ENCODE results near the gene TNK1. TPM values are rescaled to one million over a fixed set of nuclear protein-coding genes. Genes with fewer than 3 reads are reported as not detected.

Gene TNK1
- total RNA-seq, 2 experiments from 2014 or later = 0.25 to 0.86 TPM

DNA sequence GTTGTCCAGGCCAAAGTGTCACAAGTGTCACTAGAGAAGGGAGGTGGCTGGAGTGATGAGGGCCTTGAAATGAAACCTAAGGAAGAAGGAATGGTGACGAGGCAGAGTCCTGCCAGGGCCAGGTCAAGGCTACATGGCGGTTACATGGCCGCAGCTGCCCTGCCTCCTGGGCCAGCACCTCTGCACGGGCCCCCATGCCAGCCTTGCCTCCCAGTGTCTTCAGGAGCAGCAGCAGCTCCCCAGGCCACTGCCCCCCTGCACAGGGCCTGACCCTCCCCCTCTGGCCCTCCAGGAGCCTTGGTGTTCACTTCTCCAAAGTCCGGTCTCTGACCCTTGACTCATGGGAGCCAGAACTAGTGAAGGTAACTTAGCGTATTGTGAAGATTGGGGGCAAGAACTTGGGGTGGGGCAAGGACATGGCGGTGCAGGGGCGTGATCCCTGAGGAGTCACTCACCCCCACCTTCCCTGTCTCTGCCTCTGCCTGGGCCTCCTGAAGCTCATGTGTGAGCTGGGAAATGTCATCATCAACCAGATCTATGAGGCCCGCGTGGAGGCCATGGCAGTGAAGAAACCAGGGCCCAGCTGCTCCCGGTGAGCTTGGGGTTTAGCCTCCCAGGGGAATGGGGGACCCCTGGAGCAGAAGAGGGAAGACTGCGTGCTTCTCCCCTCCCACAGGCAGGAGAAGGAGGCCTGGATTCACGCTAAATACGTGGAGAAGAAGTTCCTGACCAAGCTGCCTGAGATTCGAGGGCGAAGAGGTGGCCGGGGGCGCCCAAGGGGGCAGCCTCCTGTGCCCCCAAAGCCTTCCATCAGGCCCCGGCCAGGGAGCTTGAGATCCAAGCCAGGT, 33.0 kb upstream of the TNK1 start:
- DNase-seq = no peak
- H3K9me3 Mint-ChIP-seq = no peaks in the 10 kb centered on the region
- ChIA-PET CTCF (interaction anchor here (1.0 to 2.4 kb wide), 3 partner anchors 11 to 200 kb away, joined by 4 to 13 read pairs (median 5); partner anchors contain the start of gene ACAP1), POLR2A (interaction anchor here (0.6 to 5.9 kb wide), 13 partner anchors 9 to 226 kb away, joined by 3 to 86 read pairs (median 4); partner anchors contain the start of genes ACAP1, GPS2 and NEURL4)
- H3K27me3 Mint-ChIP-seq = no peaks in the 10 kb centered on the region
- H3K4me1 Mint-ChIP-seq = peaks cover 48% of the 10 kb centered on the region
- no peak overlapping the region for H3K27ac Mint-ChIP-seq
- H3K4me3 Mint-ChIP-seq = no peak overlapping the region
- peaks cover 74% of the 10 kb centered on the region for H3K36me3 Mint-ChIP-seq (ENCODE audit: low read depth)

DNA sequence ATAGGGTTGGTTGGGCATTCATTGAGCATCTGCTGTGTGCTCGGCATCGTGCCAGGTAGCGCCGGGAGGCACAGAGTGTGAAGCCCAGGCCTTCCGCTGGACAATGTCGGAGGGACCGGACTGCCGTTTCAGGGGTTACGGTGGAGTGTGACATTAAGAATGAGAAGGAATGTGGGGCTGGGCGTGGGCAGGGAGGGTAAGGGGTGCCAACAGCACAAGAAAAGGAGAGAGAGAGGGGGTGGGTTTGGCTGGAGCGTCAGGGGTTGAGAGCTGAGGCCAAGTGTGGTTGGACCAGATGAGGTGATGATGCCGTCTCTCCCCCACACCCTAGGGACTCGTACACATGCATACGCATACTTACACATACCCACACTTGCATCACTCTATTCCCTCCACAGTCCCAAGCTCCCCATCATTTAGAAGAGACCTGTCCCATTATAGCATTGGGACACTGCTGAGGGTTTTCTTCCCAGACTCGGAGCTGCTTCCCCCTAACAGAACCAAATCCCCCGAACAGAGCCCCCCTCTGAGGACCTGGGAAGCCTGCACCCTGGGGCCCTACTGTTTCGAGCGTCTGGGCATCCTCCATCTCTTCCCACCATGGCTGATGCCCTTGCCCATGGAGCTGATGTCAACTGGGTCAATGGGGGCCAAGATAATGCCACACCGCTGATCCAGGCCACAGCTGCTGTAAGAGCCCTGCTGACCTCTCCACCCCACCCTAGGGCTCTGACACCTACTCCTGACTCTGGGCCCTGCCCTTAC, 32.2 kb upstream of the TNK1 start:
- Mint-ChIP-seq H3K4me3 (no peak overlapping the region), H3K27me3 (no peaks in the 10 kb centered on the region), H3K36me3 (ENCODE audit: low read depth) (peaks cover 70% of the 10 kb centered on the region), H3K4me1 (peaks cover 50% of the 10 kb centered on the region), H3K9me3 (no peaks in the 10 kb centered on the region), H3K27ac (no peak overlapping the region)
- ChIA-PET POLR2A (interaction anchor here (1.1 to 5.9 kb wide), 13 partner anchors 10 to 225 kb away, joined by 3 to 86 read pairs (median 4); partner anchors contain the start of genes ACAP1, GPS2 and NEURL4), CTCF (interaction anchor here (1.0 to 3.0 kb wide), 4 partner anchors 12 to 199 kb away, joined by 4 to 20 read pairs (median 9); partner anchors contain the start of genes ACAP1 and NEURL4)
- no peak for DNase-seq

DNA sequence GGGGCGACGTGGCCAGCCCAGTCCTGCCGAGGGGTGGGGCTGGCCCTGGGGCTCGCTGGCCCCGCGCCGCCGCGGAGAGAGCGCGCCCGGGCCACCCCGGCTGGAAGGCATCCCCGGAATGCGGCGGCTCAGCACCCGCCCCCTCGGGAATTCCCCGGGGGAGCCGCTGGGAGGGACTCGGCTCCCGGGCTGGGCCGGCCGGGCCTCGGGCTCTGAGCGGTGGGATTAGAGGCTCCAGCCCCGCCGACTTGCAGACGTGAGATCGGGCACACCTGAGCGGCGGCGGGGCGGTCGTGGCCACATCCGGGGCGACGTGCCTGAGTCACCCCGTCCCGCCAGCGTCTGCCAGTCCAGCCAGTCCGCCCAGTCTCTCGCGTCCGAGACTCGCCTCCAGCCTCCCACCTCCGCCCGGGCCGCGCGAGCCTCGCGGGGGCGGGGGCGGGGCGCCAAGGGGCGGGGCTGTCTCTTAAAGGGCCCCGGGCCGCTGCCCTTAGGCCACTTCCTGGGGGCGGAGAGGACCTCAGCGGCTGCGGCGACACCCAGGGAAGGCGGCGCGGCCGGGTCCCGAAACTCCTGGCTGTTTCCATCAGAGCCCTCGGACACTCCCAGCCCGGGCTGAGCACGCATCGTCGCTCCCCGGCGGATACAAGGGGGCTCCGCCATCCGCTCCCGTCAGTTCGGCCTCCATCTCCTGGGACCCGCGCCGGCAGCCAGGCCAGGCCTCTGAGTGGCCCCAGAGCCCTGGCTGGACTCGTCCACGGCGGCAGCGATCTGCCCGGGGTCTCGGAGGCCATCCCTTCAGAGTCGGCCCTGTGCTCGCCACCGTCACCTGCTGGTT, 29.0 kb upstream of the TNK1 start, which contains the start of gene KCTD11:
KCTD11 (plus strand) TSS at position 498 of the 838 bp plus-strand sequence.
- peaks cover 73% of the 10 kb centered on the region for H3K4me1 Mint-ChIP-seq
- CTCF ChIA-PET = interaction anchor here (1.0 to 4.5 kb wide), 6 partner anchors 14 to 237 kb away, joined by 3 to 24 read pairs (median 8); partner anchors contain the start of genes NEURL4, SENP3 and TMEM102
- POLR2A ChIA-PET = interaction anchor here (0.8 to 5.9 kb wide), 8 partner anchors 13 to 306 kb away, joined by 3 to 86 read pairs (median 5); partner anchors contain the start of genes ACAP1, GPS2, MPDU1 and TMEM256

DNA sequence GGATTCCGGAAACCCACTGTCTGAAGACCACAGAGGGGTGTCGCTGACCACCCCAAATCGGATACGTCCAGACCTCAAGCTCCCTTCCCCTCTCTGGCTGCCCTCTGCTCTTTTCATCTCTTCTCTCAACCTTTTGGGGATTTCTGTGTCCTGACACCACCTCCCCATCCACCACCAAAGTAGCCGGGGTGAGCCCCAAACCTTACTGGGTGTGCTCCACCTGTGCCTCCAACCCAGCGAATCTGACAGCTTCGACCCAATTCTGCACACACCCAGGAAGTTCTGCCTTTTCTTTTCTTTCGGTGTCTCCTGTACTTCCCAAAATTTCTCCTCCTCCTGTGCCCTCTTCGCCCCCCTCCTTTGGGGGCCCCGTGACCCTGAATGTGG, 28.4 kb upstream of the TNK1 start:
- H3K9me3 Mint-ChIP-seq = no peaks in the 10 kb centered on the region
- POLR2A ChIA-PET = interaction anchor here (1.1 to 1.3 kb wide), 4 partner anchors 16 to 307 kb away, joined by 3 to 12 read pairs (median 4); partner anchors contain the start of genes ACAP1 and MPDU1
- H3K36me3 Mint-ChIP-seq (ENCODE audit: low read depth) = peaks cover 41% of the 10 kb centered on the region
- H3K4me3 Mint-ChIP-seq = peak overlapping the region; percentile 65
- H3K27me3 Mint-ChIP-seq = no peaks in the 10 kb centered on the region
- DNase-seq = no peak
- H3K27ac Mint-ChIP-seq = peak overlapping the region; percentile 62
- CTCF ChIA-PET = interaction anchor here (1.4 to 4.5 kb wide), 3 partner anchors 84 to 335 kb away, joined by 3 to 24 read pairs (median 12); partner anchors contain the start of genes SENP3, TMEM102 and TP53
- H3K4me1 Mint-ChIP-seq = peaks cover 70% of the 10 kb centered on the region

More for the DNA sequence above, 29.0 kb upstream of the TNK1 start, which contains the start of gene KCTD11:
- peak within 1 kb of the TSS; percentile 70 for H3K27ac Mint-ChIP-seq
- no peaks in the 10 kb centered on the region for H3K27me3 Mint-ChIP-seq
- H3K9me3 Mint-ChIP-seq = no peaks in the 10 kb centered on the region
- peak; percentile 85 for DNase-seq
- H3K36me3 Mint-ChIP-seq (ENCODE audit: low read depth) = peaks cover 45% of the 10 kb centered on the region
- peak within 1 kb of the TSS; percentile 66 for H3K4me3 Mint-ChIP-seq

DNA sequence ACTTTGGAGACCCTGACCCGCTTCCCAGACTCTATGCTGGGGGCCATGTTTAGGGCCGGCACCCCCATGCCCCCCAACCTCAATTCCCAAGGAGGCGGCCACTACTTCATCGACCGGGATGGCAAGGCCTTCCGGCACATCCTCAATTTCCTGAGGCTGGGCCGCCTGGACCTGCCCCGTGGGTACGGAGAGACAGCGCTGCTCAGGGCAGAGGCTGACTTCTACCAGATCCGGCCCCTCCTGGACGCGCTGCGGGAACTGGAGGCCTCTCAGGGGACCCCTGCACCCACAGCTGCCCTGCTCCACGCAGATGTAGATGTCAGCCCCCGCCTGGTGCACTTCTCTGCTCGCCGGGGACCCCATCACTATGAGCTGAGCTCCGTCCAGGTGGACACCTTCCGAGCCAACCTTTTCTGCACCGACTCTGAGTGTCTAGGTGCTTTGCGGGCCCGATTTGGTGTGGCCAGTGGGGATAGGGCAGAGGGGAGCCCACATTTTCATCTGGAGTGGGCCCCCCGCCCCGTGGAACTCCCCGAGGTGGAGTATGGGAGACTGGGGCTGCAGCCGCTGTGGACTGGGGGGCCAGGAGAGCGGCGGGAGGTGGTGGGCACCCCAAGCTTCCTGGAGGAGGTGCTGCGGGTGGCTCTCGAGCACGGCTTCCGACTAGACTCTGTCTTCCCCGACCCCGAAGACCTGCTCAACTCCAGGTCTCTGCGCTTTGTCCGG, 27.8 kb upstream of the TNK1 start:
- POLR2A ChIA-PET = interaction anchor here (0.9 to 1.9 kb wide), 9 partner anchors 9 to 334 kb away, joined by 3 to 12 read pairs (median 4); partner anchors contain the start of genes ACAP1, MPDU1 and TP53
- no peak for DNase-seq
- no peaks in the 10 kb centered on the region for H3K9me3 Mint-ChIP-seq
- peak overlapping the region; percentile 65 for H3K4me3 Mint-ChIP-seq
- no peaks in the 10 kb centered on the region for H3K27me3 Mint-ChIP-seq
- CTCF ChIA-PET = interaction anchor here (0.6 to 4.5 kb wide), 6 partner anchors 23 to 334 kb away, joined by 3 to 24 read pairs (median 4); partner anchors contain the start of genes NEURL4, SENP3, TMEM102 and TP53
- H3K4me1 Mint-ChIP-seq = peaks cover 69% of the 10 kb centered on the region
- H3K27ac Mint-ChIP-seq = peak overlapping the region; percentile 62
- peaks cover 37% of the 10 kb centered on the region for H3K36me3 Mint-ChIP-seq (ENCODE audit: low read depth)

DNA sequence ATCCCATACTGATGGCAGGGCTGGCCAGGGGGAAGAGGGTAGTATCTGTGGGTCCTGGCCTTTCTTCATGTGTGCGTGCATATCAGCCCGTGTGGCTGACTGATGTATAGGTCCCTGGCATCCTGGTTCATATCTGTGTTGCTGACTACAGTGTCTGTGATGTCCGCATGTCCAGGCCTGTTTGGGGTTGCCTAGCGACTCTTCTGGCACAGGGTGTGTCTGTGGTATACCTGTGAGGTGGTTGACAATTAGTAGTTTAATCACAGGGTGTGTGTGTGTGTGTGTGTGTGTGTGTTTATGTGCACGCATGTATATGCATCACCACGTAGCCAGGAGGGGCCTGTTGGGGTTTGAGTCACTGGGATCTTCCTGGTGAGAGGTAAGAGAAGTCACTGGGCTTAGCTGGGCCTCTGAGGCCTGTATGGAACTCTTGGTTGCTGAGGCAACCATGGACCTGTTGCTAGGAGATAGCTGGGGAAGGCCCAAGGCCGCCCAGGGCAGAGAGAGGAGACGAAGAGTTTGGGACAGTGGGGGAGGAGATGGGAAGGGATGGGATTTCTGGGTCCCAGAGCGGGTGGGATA, 26.5 kb upstream of the TNK1 start:
- ChIA-PET CTCF (interaction anchor here (1.0 to 4.5 kb wide), 7 partner anchors 18 to 234 kb away, joined by 3 to 24 read pairs (median 6); partner anchors contain the start of genes ACAP1, NEURL4, SENP3 and TMEM102), POLR2A (interaction anchor here (0.9 to 3.1 kb wide), 8 partner anchors 18 to 333 kb away, joined by 3 to 14 read pairs (median 4); partner anchors contain the start of genes ACAP1, TMEM256 and TP53)
- DNase-seq = peak; percentile 42
- no peaks in the 10 kb centered on the region for H3K27me3 Mint-ChIP-seq
- peaks cover 26% of the 10 kb centered on the region for H3K36me3 Mint-ChIP-seq (ENCODE audit: low read depth)
- no peaks in the 10 kb centered on the region for H3K9me3 Mint-ChIP-seq
- H3K4me1 Mint-ChIP-seq = peaks cover 56% of the 10 kb centered on the region
- peak overlapping the region; percentile 47 for H3K27ac Mint-ChIP-seq
- no peak overlapping the region for H3K4me3 Mint-ChIP-seq

DNA sequence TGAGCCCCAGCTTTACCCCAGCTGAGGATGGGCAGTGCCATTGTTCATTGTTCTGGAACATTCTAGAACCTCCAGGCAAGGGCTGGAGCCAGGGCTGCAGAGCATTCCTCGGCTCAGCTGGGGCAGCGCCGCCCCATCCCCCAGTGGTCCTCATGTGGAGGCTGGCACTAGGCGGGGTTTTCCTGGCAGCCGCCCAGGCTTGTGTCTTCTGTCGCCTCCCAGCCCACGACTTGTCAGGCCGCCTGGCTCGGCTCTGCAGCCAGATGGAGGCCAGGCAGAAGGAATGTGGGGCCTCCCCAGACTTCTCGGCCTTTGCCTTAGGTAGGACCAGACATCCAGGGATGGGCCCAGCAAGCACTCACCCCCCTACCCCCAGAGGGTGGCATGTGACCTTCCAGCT, 25.8 kb upstream of the TNK1 start, which contains the start of gene TMEM95:
TMEM95 (plus strand) TSS at position 104 of the 400 bp plus-strand sequence; CDS start at position 153, 49 bp downstream.
- no peak for DNase-seq
- Mint-ChIP-seq H3K4me1 (peaks cover 49% of the 10 kb centered on the region), H3K36me3 (ENCODE audit: low read depth) (peaks cover 21% of the 10 kb centered on the region), H3K9me3 (no peaks in the 10 kb centered on the region), H3K27ac (peak within 1 kb of the TSS; percentile 47), H3K27me3 (no peaks in the 10 kb centered on the region), H3K4me3 (no peak within 1 kb of the TSS)
- CTCF ChIA-PET = interaction anchor here (0.6 to 4.5 kb wide), 26 partner anchors 10 to 456 kb away, joined by 3 to 47 read pairs (median 6); partner anchors contain the start of genes ACAP1, FGF11, NEURL4 and SENP3
- POLR2A ChIA-PET = interaction anchor here (1.4 to 3.1 kb wide), 6 partner anchors 18 to 206 kb away, joined by 3 to 20 read pairs (median 6); partner anchors contain the start of genes ACAP1, POLR2A, SENP3 and TMEM102

DNA sequence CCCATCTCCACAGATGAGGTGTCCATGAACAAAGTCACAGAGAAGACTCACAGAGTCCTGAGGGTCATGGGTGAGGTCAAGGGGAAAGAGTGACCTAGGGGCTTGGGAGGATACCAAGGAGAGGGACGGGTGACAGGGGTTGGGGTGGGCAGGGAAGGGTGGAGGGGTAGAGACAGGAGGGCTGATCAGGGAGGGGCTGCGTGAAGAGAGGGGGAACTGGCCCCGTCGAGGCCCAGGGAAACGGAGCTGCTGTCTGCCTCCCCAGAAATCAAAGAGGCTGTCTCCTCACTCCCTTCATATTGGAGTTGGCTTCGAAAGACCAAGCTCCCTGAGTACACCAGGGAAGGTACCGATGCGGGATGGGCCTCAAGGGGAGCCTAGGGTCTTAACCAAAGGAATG, 25.3 kb upstream of the TNK1 start:
- no peak for DNase-seq
- no peaks in the 10 kb centered on the region for H3K9me3 Mint-ChIP-seq
- no peak overlapping the region for H3K4me3 Mint-ChIP-seq
- ChIA-PET CTCF (interaction anchor here (0.6 to 4.5 kb wide), 42 partner anchors 10 to 455 kb away, joined by 3 to 47 read pairs (median 5); partner anchors contain the start of genes ACADVL, ACAP1, DLG4 and FGF11), POLR2A (interaction anchor here (1.0 to 3.1 kb wide), 8 partner anchors 19 to 332 kb away, joined by 3 to 20 read pairs (median 6); partner anchors contain the start of genes ACAP1, POLR2A, SENP3 and TMEM102)
- H3K36me3 Mint-ChIP-seq (ENCODE audit: low read depth) = peaks cover 18% of the 10 kb centered on the region
- peaks cover 46% of the 10 kb centered on the region for H3K4me1 Mint-ChIP-seq
- H3K27ac Mint-ChIP-seq = no peak overlapping the region
- no peaks in the 10 kb centered on the region for H3K27me3 Mint-ChIP-seq

DNA sequence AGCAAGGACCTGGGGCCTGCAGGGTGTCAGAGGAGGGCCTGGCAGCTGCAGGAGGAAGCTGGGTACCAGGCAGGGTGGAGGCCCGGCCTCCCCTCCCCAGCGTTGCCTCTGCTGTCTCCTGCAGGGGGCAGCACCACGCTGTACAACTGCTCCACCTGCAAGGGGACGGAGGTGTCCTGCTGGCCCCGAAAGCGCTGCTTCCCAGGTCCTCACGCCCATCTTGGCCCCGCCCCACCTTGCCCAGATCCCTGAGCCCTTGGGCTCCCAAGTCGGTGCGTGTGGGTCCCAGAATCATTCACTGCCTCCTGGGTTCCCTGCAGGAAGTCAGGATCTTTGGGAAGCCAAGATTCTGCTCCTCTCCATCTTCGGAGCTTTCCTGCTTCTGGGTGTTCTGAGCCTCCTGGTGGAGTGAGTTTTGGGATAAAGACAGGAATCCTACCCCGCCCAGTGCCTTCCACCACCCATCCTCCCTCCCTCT, 24.8 kb upstream of the TNK1 start:
- DNase-seq = peak; percentile 91
- ChIA-PET POLR2A (interaction anchor here (1.0 to 3.1 kb wide), 8 partner anchors 19 to 332 kb away, joined by 3 to 20 read pairs (median 6); partner anchors contain the start of genes ACAP1, POLR2A, SENP3 and TMEM102), CTCF (interaction anchor here (0.6 to 4.5 kb wide), 44 partner anchors 9 to 455 kb away, joined by 3 to 47 read pairs (median 4); partner anchors contain the start of genes ACADVL, ACAP1, DLG4 and FGF11)
- Mint-ChIP-seq H3K27me3 (no peaks in the 10 kb centered on the region), H3K27ac (no peak overlapping the region), H3K9me3 (no peaks in the 10 kb centered on the region), H3K4me1 (peaks cover 43% of the 10 kb centered on the region), H3K4me3 (no peak overlapping the region), H3K36me3 (ENCODE audit: low read depth) (peaks cover 13% of the 10 kb centered on the region)

DNA sequence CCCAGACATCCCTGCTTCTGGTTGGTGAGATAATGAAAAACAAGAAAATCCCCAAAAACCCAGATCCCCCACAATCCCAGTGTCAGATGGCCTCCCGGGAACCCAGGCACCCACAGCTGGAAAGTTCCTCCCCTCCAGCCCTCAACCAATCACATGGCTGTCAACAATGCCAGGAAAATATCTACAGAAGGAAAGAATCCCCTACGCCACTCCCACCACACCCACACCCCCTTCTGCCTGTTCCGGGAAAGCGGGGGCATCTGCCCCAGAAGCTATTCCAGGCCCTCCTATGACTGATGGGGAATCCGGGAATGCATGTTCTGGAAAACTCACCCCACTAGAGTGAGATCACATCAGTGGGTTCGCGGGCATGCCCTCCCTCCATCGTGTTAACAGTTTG, 24.1 kb upstream of the TNK1 start:
- ChIA-PET POLR2A (interaction anchor here (1.0 to 3.1 kb wide), 6 partner anchors 20 to 331 kb away, joined by 3 to 20 read pairs (median 6); partner anchors contain the start of genes ACAP1, SENP3, TMEM102 and TP53), CTCF (interaction anchor here (0.6 to 4.5 kb wide), 14 partner anchors 14 to 354 kb away, joined by 3 to 47 read pairs (median 7); partner anchors contain the start of genes FGF11, NEURL4, PLSCR3 and SENP3)
- Mint-ChIP-seq H3K27me3 (no peaks in the 10 kb centered on the region), H3K4me3 (no peak overlapping the region), H3K9me3 (no peaks in the 10 kb centered on the region), H3K4me1 (peaks cover 40% of the 10 kb centered on the region), H3K27ac (no peak overlapping the region), H3K36me3 (ENCODE audit: low read depth) (peaks cover 10% of the 10 kb centered on the region)
- DNase-seq = no peak
